NT2/D1 (cell line): Measurements from ENCODE around the gene ANKRD13D.

Experiments used
- YY1 ChIP-seq: IDR thresholded peaks from 2 replicates; pipeline ENCODE4 v1.6.1; 2011; ENCODE audit not compliant: insufficient read length, insufficient read depth
- ZNF274 ChIP-seq: IDR thresholded peaks from 2 replicates; pipeline ENCODE4 v1.6.1; 2011; ENCODE audit warnings: mild to moderate bottlenecking, low read depth, low read length

DNA sequence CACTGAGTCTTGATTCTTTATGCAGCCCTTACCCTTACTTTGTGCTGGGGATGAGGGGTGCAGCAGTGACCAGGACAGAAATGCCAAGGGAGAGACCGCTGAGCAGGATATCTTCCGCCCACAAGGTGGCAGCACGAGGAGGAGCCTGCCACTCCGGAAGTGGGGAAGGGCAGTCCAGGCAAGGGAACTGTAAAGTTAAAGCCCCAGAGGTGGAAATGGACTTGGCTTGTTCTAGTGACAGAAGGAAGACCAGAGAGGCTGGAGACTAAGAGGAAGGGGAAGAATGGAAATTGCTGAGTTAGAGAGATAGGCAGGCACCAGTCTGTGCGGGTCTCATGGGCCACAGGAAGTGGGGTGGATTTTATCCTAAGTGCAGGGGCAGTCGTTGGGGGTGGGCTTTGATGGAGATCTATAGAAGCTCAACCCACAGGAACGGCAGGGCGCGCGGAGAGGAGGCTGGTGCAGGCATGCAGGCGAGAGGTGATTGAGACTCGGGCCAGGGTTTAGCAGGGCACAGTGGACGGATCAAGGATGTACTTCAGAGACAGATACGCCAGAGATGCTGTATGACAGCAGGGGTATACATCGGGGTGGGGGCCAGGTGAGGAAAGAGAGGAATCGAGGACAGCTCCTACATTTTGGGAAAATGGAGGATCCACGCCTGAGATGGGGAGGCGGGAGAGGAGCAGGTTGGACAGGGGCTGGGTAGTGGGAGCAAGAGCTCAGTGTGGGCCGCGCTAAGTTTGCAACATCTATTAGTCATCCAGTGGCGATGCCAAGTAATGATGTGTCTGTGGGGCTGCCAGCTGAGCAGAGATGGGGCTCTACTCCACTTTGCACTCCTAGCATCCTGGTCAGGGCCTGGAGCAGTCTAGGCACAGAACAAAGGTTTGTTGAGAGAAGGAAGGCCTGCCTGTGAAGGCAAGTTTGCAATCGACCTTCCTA is 26.1 kb upstream of the ANKRD13D start:
- TF ChIP-seq ZNF274: no peak
- TF ChIP-seq YY1: no peak
